ENCODE measurements around the gene CDK6. TPM values are rescaled to one million over a fixed set of nuclear protein-coding genes. Genes with fewer than 3 reads are reported as not detected.

Gene CDK6
- total RNA-seq, 4 donors from 2014 or later = 11.2 to 18.5 (median 13.2) TPM

DNA sequence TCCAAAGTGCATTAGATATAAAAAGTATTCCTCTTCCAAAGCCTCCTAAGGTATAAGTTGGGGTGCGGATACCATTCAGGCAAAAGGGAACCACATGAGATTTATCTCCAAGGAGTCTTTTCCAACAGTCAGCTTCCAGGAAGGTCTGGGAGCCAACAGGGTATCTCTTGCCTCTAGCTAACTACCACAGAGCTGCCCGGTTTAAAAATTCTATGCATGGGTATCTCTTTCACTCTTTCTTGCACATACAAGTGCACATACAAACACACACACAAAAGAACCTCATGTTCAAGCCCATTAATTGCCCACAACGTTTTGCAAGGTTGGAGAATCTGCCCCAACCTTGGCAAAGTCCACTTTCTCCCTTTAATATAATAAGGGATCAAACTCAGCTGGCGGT lies 80.7 kb downstream of the CDK6 start:
- no peak overlapping the region for H3K4me3 ChIP-seq (replicated peaks in 1 of 3)
- intact Hi-C loops (cut with DNase I) = no loop called here
- H3K27ac ChIP-seq = no peak overlapping the region
- 64 to 67% methylated on average over 4 of the region's 4 CpGs for WGBS, 2 donors
- TF ChIP-seq, protein P1, sequence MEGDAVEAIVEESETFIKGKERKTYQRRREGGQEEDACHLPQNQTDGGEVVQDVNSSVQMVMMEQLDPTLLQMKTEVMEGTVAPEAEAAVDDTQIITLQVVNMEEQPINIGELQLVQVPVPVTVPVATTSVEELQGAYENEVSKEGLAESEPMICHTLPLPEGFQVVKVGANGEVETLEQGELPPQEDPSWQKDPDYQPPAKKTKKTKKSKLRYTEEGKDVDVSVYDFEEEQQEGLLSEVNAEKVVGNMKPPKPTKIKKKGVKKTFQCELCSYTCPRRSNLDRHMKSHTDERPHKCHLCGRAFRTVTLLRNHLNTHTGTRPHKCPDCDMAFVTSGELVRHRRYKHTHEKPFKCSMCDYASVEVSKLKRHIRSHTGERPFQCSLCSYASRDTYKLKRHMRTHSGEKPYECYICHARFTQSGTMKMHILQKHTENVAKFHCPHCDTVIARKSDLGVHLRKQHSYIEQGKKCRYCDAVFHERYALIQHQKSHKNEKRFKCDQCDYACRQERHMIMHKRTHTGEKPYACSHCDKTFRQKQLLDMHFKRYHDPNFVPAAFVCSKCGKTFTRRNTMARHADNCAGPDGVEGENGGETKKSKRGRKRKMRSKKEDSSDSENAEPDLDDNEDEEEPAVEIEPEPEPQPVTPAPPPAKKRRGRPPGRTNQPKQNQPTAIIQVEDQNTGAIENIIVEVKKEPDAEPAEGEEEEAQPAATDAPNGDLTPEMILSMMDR (IDR thresholded peaks at IDR 0.05) = no peak
- TF ChIP-seq POLR2A (IDR thresholded peaks at IDR 0.05) = no peak
- DNase-seq = no peak
- H3K36me3 ChIP-seq = no peaks in the 10 kb centered on the region
- no peaks in the 10 kb centered on the region for H3K27me3 ChIP-seq
- peaks cover 0 to 8% of the 10 kb centered on the region in 2 donors for H3K4me1 ChIP-seq
- H3K9me3 ChIP-seq = no peaks in the 10 kb centered on the region

DNA sequence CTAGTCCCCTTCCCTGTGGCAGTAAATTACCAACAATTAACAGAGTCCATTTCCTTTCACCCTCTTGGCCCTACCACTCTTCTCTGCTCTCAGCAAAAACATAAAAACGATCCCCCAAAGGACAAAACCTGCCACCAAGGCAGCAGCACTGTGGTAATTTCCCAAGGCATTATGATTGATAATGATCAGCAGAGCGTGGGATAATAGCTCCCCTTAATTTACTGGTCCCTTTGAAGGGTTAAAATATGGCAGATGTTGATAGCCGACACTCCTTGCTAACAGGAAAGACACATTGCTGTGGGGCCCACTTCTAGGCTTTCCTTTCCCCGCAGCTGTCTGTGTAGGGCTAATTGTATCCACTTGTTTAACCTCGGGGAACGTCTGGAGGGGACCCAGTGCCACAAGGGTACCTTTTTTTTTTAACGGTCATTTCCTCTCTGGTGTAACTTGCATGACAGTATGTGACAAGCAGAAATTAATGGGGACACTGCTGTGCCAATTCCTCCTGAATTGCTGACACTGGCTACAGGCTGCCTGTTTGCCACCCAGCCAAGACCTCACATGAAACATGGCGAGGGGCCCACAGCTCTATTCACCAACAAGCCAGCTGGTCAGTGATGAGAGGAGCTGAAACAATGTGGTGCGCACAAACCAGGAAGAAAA lies 81.3 kb downstream of the CDK6 start:
- H3K4me3 ChIP-seq (replicated peaks in 1 of 3) = no peak overlapping the region
- intact Hi-C loops (cut with DNase I) = no loop called here
- peaks cover 0 to 8% of the 10 kb centered on the region in 2 donors for H3K4me1 ChIP-seq
- no peaks in the 10 kb centered on the region for H3K27me3 ChIP-seq
- no peaks in the 10 kb centered on the region for H3K9me3 ChIP-seq
- H3K36me3 ChIP-seq = no peaks in the 10 kb centered on the region
- H3K27ac ChIP-seq = no peak overlapping the region
- no peak for TF ChIP-seq POLR2A (IDR thresholded peaks at IDR 0.05)
- TF ChIP-seq, protein P1 (IDR thresholded peaks at IDR 0.05) = no peak
- DNase-seq = no peak
- 71 to 81% methylated on average over 9 of the region's 9 CpGs for WGBS, 2 donors

DNA sequence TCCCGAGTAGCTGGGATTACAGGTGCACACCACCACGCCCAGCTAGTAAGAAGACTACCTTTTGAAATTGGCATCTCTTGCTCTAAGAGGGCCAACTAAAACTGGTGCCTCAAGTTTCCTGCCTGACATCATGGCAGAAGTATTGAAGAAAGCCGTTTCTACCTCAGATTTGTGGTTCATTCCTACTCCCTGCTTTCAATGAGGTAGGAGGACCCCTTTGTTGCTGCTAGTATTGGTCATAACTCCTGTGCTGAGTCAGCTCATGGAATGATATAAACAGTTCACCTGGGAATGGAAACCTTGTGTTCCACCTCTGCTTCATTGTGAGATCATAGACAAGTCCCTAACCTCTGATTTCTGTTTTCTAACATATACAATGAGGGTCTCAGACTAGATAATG lies 82.8 kb downstream of the CDK6 start:
- Histone ChIP-seq H3K27ac (no peak overlapping the region), H3K36me3 (no peaks in the 10 kb centered on the region), H3K4me1 (peaks cover 0 to 8% of the 10 kb centered on the region in 2 donors), H3K4me3 (replicated peaks in 1 of 3) (no peak overlapping the region), H3K9me3 (no peaks in the 10 kb centered on the region), H3K27me3 (no peaks in the 10 kb centered on the region)
- no peak for TF ChIP-seq POLR2A (IDR thresholded peaks at IDR 0.05)
- TF ChIP-seq, protein P1 (IDR thresholded peaks at IDR 0.05) = no peak
- intact Hi-C loops (cut with DNase I) = no loop called here
- 90 to 98% methylated on average over 3 of the region's 3 CpGs for WGBS, 2 donors
- no peak for DNase-seq

DNA sequence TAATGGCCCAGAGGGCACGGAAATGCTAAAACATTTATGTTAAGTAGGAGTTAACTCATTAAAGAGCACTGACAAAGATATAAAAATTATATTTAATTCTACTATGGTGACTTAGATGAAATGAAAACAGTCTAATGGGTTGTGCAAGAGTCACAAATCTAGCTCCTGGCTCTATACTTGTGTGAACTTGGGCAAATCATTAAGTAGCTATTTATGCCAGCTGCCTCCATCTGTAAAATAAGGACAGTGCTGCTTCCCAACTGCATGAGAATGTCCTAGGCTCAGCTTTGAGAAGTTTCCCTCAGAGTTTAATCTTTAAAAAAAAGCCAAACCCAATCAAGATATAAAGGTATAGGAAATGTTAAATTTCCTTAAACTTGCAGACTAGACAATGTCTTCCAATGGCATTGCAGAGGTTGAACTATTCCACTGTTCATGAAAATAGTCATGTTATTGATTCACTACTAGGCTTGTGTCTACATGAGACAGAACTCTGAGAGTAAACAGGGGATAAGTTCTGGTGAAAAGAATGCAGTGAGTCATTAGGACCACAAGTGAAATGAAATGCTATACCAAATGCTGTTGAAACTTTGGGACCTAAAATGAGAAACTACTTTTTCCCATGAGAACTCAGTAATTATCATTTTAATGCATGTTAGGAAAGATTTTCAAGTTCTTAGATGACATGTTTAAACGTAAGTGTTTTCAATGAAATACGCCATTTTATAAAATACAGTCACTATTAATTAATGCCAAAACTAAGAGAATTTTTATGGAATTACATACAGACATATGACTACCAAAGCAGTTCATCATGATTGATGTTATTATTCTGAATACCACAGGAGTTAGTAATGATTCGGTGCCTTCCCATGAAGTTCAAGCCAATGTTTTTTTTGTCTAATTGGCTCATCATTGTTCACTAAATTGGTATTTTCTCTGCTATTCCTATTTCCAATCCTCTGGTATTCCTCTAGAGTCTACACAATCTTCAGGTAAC lies 84.2 kb downstream of the CDK6 start:
- DNase-seq = no peak
- H3K4me3 ChIP-seq (replicated peaks in 1 of 3) = no peak overlapping the region
- peaks cover 0 to 8% of the 10 kb centered on the region in 2 donors for H3K4me1 ChIP-seq
- no peaks in the 10 kb centered on the region for H3K27me3 ChIP-seq
- intact Hi-C loops (cut with DNase I) = no loop called here
- no peaks in the 10 kb centered on the region for H3K9me3 ChIP-seq
- no peak overlapping the region for H3K27ac ChIP-seq
- 93% methylated on average over 4 of the region's 4 CpGs for WGBS, 2 donors
- no peaks in the 10 kb centered on the region for H3K36me3 ChIP-seq
- TF ChIP-seq, protein P1 (IDR thresholded peaks at IDR 0.05) = no peak
- TF ChIP-seq POLR2A (IDR thresholded peaks at IDR 0.05) = no peak

DNA sequence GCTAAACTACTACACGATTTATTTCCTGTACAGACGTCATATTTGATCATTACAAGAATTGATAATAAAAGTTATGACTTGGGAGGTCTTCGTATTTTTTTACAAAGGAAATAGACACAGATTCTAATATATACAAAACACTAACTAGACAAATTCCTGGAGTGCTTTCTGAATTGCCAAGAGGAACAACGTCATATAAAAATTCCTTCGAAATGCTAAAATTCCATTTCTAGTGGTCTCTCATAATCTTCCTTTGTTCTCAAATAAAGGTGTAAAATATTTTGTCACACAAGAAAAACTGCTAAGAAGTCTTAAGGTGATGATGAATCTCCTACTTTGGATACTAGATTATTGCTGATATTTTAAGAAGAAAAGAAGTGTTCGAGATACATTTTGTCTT lies 85.4 kb downstream of the CDK6 start:
- Histone ChIP-seq H3K4me3 (replicated peaks in 1 of 3) (no peak overlapping the region), H3K9me3 (no peaks in the 10 kb centered on the region), H3K27me3 (no peaks in the 10 kb centered on the region), H3K4me1 (peaks cover 0 to 8% of the 10 kb centered on the region in 2 donors), H3K36me3 (no peaks in the 10 kb centered on the region), H3K27ac (no peak overlapping the region)
- TF ChIP-seq POLR2A (IDR thresholded peaks at IDR 0.05) = no peak
- TF ChIP-seq, protein P1 (IDR thresholded peaks at IDR 0.05) = no peak
- 91 to 95% methylated on average over 6 of the region's 6 CpGs for WGBS, 2 donors
- intact Hi-C loops (cut with DNase I) = no loop called here
- no peak for DNase-seq

Data from thyroid gland (tissue), 4 donors.